Measurements from ENCODE around the gene TSSC4. TPM values are rescaled to one million over a fixed set of nuclear protein-coding genes. Genes with fewer than 3 reads are reported as not detected.
A peak's percentile ranks its signal among the peaks of the same experiment; 100 is the strongest.

TSSC4 gene
- total and polyA plus RNA-seq, 9 of the 15 experiments (the other 6 are each of a cell fraction or from before 2014, with no cell fraction given) = 0.41 to 54.2 (median 11.0) TPM

- no peak for FAIRE-seq
- Histone ChIP-seq H3K79me2 (ENCODE audit: control insufficient read depth, insufficient read depth, low read length) (peaks cover 29% of the 10 kb centered on the region), H3K9ac (ENCODE audit: insufficient read depth in 1 of 2, low read depth in 2 of 2, low read length in 2 of 2) (no peak overlapping the region), H4K20me1 (replicated peaks; ENCODE audit: control insufficient read depth, insufficient read depth, low read length) (peaks cover 24% of the 10 kb centered on the region; the same call in 1 of the 2 replicates), H3K36me3 (ENCODE audit: control insufficient read depth, insufficient read depth, low read length) (peaks cover 12% of the 10 kb centered on the region; the same call in 2 of the 3 replicates), H3K9me3 (replicated peaks; ENCODE audit: control insufficient read depth, insufficient read depth, low read depth, low read length) (no peaks in the 10 kb centered on the region), H2AFZ (ENCODE audit: low read depth, low read length) (no peak overlapping the region), H3K9me1 (ENCODE audit: control insufficient read depth, insufficient read depth, low read length) (peaks cover 9% of the 10 kb centered on the region), H3K27ac (ENCODE audit: extremely low read depth, low read depth, low read length) (no peak overlapping the region), H3K4me2 (ENCODE audit: insufficient read depth, low read length) (no peak overlapping the region), H3K4me1 (replicated peaks in 1 of 2; ENCODE audit: control insufficient read depth in 2 of 2, insufficient read depth in 2 of 2, low read length in 2 of 2) (peaks cover 15 to 40% of the 10 kb centered on the region in 2 experiments; a peak in 4 of 5 replicates), H3K4me3 (no peak overlapping the region), H3K27me3 (ENCODE audit: control insufficient read depth in 2 of 2, insufficient read depth in 2 of 2, low read length in 2 of 2) (no peaks in the 10 kb centered on the region; a peak in 1 of 5 replicates)
- CTCF ChIA-PET (ENCODE audit: low intra/inter-chr PET ratio) = no interaction called here
- no peak for ATAC-seq
- 36% methylated on average over 6 of the region's 6 CpGs for WGBS (ENCODE audit: insufficient coverage, low coverage, missing lambda C conversion rate)
- BruUV-seq (replicated peaks) = TSS peak; percentile 50
- in situ Hi-C loops (cut with MboI) (no loop called here), intact Hi-C loops (cut with micrococcal nuclease) (no loop called here)
- POLR2A ChIA-PET = interaction anchor here (0.7 kb wide), 2 partner anchors 24 to 45 kb away, joined by 3 read pairs; no protein-coding TSS in a partner anchor
- TF ChIP-seq RB1 (IDR thresholded peaks at IDR 0.05; ENCODE audit: low read depth) (no peak), CTCF (IDR thresholded peaks at IDR 0.05 in 2 of 3, conservative IDR thresholded peaks at IDR 0.05 in 1 of 3; ENCODE audit: insufficient read depth in 2 of 3, low read depth in 1 of 3, low read length in 3 of 3) (peak; percentile 22 to 30 (median 28); a peak in 2 of 6 replicates)
- no peak for DNase-seq (ENCODE audit: extremely low read depth in 1 of 4, low spot score in 3 of 4)
These were observed 25.2 kb upstream of the TSSC4 start for GRCh38 chr11:2375341-2375853.

Measured in K562 (cell line).